Sigmoid colon (tissue), 3 donors: ENCODE results near the gene DNAJB13.

Source experiments
- CTCF ChIP-seq, 4 experiments: fragments of 450-650 bp in 3 of 4; fragments of 200-600 bp in 1 of 4; IDR thresholded peaks; one replicate each; pipeline ENCODE4 v1.5.1; 2016 to 2019; ENCODE audit warnings: antibody characterized with exemption in 4 of 4, mild to moderate bottlenecking in 3 of 4, moderate library complexity in 2 of 4
- POLR2A ChIP-seq, 2 donors: fragments of 450-650 bp; IDR thresholded peaks; one replicate each; pipeline ENCODE4 v1.6.1; 2016; ENCODE audit warnings: antibody characterized with exemption in 2 of 2, mild to moderate bottlenecking in 2 of 2, moderate library complexity in 2 of 2

- TF ChIP-seq CTCF (IDR thresholded peaks at IDR 0.05) (no peak), POLR2A (IDR thresholded peaks at IDR 0.05) (no peak)
Measured at GRCh38 chr11:73995247-73995646, 44.4 kb downstream of the DNAJB13 start.
